Renal pelvis (tissue), 4 donors: ENCODE data around the gene FAM228A. TPM values are rescaled to one million over a fixed set of nuclear protein-coding genes. Genes with fewer than 3 reads are reported as not detected.
"Not testable (repeated sequence)": the region's sequence is repeated elsewhere in the genome, so short reads cannot be mapped to it uniquely, and the experiment has no call there.

Experiments
- DNase-seq: peaks from one replicate; pipeline ENCODE4 v3.0.0-alpha.2; 2013
- polyA plus RNA-seq, 3 donors: library from polyadenylated mRNA; unstranded; fragments of 120-200 nt; gene quantifications; one replicate each; pipeline ENCODE4 v1.2.1, GENCODE V29; 2013; ENCODE audit not compliant: insufficient read length in 3 of 3

Gene FAM228A
- polyA plus RNA-seq, 3 donors: 0.84 to 1.3 (median 0.92) TPM

DNA sequence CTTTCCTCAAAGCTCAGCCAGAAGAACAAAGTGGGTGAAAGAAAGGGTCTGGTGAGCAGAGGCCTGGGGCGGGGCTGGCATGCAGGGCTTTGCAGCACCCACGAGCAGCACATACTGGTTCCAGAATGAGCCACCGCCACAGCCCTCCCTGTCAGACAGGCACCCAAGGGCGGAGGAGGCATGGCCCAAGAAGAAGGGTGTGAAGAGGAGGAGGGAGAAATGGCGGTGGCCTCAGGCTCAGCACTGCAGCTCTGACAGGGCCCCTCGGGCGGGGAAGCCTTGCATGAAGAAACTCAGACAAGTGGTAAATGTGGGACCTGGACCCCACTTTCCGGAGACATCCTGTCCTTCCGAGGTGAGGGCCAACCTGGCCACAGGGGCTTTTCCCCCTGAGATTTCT, 15.7 kb downstream of the FAM228A start:
- DNase-seq: no peak

DNA sequence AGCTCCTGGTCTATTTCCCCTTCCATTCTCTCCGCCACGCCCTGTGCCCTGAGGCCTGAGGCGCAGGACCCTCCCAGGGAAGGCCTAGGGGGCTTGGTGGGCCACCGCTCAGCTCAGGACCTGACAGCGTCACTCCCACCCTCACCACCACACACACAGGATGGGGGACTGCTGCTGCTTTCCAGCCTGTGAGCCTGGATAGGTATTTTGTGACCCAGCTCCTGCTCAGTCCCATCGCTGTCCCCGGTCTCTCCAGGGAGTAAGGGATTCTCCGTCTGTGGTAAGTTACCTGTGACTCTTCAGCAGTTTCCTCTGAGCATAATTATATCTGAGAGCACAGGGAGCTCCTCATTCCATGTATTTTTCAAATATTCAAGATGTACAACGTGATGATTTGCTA, 16.3 kb downstream of the FAM228A start:
- no peak for DNase-seq

DNA sequence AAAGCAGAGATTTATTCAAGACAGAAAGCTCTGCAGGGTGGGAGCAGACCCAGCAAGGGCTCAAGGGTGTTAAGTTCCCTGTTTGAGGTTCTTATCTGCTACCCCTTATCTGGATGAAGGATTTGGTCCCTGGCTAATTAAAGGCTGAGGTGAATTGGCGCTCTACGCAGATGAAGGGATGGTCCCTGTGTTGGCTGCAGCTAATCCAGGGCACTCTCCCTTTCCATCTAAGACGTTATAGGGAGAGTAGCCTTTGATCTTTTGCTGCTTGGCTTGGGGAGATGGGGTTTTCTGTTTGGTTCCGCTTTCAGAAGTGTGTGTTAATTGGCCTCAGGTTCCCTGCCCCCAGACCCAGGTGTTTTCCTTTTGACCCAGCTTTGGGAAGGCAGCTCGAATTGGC, 17.0 kb downstream of the FAM228A start:
- DNase-seq: no peak

DNA sequence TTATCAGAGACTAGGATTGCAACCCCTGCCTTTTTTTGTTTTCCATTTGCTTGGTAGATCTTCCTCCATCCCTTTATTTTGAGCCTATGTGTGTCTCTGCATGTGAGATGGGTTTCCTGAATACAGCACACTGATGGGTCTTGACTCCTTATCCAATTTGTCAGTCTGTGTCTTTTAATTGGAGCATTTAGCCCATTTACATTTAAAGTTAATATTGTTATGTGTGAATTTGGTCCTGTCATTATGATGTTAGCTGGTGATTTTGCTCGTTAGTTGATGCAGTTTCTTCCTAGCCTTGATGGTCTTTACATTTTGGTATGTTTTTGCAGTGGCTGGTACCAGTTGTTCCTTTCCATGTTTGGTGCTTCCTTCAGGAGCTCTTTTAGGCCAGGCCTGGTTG, 22.4 kb downstream of the FAM228A start:
- not testable (repeated sequence) for DNase-seq

DNA sequence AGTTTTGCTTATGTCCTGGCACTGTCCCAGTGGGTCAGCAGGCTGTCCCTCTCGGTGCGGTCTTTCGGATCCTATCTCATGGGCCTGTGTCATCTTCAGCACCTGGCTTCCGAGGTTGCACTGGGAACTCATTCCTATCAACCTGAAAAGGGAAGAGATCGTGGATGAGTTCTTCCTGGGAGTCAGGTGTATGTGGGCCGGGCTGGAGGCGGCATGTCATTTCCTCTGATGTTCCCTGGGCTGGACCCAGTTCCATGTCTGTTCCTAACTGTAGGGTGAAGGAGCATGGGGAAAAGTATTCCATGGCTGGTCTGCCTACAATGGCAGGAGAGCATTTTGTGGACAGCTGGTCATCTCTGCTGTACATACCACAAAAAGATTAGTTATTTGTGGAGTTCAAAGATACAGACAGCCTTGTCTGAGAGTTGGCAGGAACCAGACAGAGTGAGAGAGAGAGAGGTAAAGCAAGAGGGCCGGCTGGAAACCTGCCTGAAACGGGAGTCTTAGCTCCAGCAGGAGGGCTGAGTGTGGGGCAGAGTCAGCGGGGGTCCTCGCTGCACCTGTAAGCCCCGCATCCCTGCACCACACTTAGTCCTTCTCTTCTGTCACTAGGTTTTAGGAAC, 25.2 kb downstream of the FAM228A start:
- DNase-seq: no peak

DNA sequence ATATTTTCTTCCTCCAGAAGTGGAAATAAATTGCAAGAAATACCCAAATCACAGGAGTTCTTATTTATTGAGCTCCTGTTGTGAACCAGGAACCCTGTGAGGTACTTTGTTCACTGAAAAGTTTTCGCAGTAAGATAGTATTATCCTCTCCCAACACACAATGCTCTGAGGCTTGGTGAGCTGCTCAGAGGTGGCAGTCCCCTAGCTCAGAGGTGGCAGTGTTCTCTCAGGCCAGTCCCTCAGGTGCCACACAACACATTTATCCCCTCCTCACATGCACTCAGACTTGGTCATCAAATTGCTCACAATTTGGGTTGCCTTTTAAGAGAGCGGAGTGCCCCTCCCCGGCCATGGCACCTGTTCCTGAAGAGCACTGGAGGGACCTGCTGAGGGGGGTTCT, 25.9 kb downstream of the FAM228A start:
- DNase-seq: no peak

DNA sequence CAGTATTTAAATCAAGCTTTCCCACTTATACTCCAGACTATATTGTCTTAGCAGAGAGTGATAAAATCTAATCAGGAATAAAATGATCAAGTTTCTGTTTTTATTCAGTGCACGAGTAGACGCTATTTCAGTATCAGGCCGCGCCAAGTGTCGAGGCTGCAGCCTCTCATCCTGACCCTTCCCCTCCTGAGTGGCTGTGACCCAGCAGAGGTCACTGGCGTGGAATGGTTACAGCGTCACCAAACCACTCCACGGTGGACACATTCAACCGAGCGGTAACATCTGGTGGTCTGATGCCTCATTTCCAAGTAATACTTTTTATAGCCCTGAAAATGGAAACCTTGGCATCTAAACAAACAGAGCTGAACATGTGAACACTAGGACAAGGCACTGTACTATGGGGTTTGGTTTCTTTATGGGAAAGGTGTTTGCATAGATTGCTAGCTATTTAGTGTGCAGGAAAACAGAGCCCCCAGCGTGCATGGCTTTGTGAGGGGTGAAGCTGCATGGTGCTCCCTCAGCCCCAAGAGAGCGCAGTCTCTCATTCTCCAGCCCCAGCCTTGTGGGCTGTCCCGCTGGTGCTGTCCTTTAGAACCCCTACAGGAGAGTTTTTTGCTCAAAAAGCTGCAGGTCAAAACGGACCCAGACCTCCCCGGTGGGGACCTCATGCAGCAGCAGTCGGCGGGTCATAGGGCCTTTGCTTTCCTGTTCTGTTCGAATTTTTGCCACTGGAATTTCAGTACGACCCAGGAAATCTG, 28.4 kb downstream of the FAM228A start:
- peak; percentile 34 for DNase-seq

DNA sequence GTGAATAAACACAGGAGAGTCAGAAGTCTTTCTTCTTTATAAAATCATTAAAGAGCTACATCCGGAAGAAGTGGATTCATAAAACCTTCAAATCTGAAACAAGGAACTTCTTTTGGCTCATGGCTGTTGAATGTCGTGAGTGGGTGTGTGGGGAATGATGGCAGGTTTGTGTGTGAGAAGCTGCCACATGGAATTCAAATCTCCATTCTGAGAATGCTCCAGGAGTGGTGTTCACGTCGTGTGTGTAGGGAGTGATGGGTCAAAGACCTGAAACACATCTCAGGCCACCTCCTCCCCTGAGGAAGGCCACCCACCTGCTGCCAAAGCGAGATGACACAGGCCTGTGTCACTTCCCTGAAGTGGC, 28.9 kb downstream of the FAM228A start:
- DNase-seq: no peak

DNA sequence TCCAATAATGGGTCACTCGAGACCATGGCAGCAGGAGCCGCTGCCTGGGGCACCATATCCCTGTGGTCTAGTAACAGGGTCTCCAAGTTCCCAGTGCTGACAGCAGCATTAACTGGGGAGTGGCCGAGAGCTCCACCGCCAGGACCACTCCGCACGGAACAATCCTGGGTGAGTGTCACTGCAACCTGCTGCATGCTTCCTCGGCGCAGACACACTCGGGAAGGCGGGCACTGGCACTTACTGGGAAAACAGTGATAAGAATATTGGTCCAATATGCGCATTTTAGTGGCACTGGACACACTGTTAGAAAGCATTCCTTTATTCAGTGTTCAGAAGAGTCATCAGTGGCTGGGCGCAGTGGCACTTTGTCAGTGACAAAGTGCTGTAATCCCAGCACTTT, 29.7 kb downstream of the FAM228A start:
- DNase-seq: no peak

DNA sequence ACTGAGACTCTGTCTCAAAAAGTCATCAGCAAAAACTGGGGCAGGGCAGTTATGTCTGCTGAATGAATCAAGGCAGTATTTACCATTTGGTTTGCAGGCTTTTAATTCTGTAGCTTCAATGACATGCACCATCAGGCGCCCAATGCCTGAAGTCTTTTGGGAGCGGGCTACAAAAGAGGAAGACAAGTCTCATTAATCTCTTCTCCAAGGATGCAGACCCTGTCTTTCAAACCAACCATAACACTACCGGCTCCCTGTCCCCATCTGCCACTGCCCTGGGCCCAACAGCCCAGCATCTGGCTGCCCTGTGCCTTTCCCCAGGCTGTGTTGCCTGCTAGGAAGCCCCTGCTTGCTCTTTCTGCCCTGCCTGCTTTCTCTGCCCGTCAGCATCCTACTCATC, 30.3 kb downstream of the FAM228A start:
- no peak for DNase-seq

DNA sequence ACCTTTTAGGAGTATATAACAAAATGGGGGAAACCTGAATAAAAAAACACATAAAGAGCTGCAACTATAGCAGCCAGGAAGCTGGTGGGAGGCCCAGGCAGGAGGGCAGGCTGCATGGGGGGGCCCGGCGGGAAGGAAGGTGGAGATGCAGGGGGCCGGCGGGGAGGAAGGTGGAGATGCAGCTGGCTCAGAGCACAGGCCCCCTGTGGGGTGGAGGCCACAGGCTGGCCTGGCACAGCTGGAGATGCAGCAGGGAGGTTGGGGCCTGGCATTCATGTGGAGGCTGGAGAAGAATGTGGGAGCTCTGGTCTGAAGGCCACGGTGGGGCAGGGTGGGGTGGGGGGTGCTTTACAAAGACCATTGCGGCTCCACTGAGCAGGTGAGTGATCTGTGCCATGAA, 31.4 kb downstream of the FAM228A start:
- no peak for DNase-seq

DNA sequence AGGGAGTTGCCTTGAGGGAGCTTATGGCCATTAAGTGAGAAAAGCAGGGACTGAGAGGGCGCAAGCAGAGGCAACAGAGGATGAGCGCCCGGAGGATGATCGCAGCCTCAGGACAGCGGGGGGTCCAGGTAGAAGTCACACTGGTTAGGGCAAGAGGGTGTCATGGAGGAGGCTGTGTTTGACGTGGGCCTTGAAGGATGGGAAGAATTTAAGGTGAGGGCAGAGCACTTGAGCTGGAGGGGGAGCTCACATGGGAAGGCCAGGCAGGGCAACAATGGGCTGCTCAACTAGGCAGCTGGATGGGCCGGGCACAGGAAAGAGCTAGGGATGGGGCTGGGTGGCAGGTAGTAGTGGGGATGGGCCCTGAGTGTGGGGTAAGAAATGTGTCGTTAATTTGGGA, 31.9 kb downstream of the FAM228A start:
- DNase-seq: no peak

DNA sequence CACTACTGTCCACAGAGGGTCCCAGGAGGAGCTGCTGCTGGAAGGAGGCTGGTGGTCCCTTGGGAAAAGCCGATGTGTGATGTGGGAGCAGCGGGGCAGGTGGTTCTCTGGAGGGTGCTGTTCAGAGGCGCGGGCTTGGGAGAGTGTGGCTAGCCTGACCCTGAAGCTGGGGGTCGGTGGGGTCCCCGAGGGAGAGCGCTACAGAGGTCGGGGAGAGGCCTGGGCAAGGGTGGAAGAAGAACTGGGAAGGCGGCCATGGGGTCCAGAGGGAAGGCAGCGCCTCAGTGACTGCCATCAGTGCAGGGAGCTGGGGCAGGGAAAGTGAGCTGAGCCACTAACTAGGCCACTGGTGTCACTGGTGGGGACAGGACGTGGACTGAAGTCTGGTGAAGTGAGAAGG, 32.5 kb downstream of the FAM228A start:
- DNase-seq: no peak

DNA sequence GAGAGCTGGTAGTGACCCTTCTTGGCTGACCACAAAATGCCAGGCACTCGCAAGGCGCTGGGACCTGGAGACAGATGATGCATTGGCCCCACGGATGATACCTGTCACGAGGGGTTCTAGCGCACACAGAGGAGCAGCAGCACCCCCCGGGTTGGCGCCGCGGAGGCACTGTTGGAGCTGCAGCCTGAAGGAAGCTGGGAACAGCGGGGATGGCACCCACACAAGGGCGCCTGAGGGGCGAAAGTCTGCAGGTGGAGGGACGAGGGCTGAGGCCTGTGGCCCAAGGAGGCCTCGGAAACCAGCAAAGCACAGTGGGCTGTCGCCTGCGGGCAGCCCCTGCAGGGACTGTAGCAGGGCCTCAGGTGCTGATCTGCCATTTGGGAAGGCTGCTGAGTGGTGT, 33.6 kb downstream of the FAM228A start:
- DNase-seq: no peak

DNA sequence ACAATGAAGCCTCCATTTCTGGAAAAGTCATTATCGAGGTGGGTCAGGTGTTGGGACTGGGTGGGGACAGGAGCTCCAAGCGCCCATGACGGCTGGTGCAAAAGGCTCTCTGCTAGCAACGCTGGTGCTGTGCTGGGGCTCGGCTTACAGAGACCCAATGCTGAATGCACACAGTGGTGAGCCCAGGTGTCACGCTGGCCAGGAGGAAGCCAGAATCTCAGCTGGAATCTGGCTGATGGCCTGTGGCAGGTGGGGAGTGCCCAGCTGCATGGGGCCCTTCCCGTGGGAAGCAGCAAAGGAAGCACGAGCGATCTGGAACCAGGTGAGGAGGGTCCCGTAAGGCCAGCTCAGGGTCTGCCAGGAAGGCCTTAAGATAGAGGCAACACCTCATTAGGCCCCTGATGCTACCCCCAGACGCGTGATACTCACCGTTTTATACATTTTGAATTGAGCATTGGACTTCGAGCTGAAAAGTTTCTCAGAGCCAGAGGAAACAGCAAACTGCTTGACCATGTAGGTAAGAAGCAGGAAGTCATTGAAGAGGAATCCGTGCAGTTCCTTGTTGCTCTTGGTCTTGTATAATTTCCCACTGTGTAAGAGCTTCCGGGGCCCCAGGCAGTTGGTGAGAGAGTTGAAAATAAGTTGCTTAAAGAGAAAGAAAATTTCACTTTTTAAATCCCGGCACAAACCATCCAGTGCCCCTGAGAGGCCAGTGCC, 34.7 kb downstream of the FAM228A start:
- DNase-seq: no peak

DNA sequence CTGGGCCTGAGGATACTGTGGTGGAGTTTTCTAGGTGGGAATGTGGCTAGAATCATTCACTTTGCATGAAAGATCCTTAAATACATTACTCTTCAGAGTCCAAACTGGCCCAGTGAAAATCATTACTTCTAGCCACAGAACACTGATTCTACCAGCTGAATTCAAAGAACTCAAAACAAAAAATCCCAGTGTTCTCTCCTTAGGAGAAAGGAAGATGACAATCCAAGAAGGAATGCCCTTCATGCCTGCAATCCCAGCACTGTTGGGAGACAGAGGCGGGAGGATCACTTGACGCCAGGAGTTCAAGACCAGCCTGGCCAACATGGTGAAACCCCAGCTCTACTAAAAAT, 35.2 kb downstream of the FAM228A start:
- DNase-seq: no peak

DNA sequence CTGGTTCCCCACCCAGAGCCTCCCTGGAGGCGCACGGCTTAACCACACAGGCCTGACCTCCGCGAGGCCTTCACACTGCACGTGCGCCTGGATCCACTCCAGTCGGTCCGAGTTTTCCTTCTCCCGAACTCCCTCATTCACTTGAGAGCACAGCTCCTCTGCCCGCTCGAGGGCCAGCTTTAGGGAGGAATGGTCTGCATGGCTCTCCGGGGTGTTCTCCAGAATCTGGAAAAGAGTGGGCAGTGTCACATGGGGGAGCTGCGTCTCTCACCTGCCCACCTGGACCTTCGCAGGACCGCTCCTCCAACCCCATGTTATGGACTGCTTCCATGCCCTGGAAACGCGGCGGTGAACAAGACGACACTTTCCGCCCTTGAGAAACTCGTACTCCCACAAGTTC, 35.9 kb downstream of the FAM228A start:
- no peak for DNase-seq

DNA sequence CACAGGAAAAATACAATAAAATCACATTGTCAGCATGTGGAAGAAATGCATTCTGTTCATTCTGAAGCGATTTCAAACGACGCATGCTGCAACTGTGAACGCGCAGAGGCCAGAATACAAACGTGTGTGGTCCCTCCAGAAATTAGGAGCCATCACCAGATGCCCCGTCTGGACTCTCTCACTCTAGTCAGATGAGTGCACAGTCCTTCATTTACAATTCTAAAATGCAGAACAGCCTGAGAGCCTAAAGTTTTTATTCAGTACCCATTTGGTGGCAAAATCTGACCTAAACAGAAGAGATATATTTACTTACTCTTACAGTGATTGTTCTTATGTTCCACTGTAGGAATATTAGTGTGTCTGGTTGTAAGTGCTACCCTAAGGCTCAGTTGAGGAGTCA, 36.6 kb downstream of the FAM228A start:
- no peak for DNase-seq

DNA sequence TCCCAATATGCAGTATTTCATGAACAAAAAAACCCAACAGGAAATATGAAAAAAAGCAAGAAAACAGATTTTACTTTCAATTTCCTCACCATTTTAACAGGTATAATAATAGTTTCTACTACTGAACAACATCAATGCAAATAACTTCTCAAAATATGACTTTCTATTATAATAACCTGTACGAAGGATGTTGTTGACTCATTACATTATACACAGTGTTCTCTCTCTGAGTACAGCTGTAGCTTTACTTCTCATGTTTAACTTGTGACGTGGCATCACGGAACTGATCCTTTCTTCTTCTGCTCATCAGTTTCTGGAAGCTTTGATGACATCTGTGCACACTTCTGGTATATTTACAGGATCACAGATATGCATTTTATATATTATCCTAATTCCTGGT, 40.0 kb downstream of the FAM228A start:
- no peak for DNase-seq

DNA sequence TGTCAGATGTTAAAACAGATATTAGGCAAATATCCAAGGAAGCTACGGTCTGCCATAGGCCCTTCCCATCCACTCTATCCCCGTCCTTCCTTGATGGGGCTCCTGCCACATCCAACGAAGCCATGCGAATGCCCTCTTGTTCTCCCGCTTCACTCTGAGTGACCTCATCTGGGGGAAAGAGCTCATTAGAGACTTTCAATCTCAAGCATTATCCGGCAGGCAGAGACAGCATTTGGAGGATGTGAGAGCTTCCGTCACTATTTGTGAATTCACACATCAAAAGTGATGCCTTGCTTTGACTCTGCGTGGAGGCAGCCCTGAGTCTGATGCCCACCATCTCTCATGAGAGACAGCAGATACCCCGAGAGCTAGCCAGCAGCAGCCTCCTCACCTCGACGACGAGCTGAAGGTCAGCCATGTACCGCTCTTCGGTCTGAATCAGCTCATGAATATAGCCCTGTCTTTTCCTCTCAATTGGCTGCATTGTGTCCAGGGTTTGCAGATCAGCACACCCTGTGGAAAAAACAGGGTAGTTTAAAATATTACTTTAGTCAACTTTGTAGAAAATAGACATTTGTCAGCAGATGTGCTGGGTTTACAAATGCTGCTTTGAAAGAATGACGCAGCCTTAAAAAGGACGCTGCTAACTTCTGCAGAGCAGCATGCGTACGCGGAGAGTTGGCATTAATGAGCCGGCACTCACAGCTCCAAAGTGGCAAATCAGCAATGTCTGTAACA, 45.9 kb downstream of the FAM228A start:
- DNase-seq: no peak

DNA sequence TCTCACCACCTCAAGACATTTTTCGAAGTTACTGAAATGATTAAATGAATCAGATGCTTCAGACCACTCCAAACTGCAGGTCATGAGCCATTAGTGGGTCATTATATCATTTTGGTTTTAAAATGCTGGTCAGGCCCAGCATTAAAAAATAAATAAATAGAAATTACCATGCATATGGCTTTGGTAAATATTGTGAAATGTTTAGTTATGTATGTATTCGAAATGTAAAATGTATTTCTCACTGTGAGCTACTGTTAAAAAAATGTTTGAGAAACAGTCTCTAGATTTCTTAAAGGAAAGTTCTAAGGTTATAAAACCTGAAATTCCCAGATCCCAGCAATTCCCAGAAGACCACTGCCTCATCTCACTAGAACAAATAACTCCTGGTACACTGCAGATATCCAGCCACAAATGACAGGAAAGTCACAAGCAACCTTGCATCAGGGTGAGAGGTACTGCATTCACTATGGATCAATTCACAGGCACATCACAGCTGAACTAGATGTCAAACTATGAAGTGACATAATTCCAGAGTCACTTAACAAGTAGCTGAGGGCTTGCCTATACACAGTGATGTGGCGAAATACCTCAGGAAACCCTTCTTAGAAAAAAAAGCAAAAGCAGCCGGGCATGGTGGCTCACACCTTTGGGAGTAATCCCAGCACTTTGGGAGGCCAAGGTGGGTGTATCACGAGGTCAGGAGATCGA, 46.6 kb downstream of the FAM228A start:
- no peak for DNase-seq

DNA sequence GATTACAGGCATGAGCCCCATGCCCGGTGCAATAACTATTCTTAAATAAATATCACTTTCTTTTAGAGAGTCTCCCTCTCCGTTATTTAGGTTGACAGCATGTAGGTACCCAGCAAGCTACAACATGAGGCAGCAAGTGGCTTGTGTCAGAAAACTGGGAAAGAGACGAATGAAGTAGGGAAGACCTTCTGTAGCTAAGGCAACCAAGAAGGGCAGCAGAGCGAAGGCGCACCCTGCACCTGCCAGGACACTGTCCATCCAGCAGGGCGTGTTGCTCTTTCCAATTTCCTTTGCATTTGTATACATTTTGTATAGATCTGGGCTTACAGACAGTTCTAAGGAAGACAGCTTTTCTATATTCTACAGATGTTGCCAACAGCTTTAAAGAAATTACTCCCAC, 48.1 kb downstream of the FAM228A start:
- DNase-seq: no peak
